ENCODE data around the gene ATRN. TPM values are rescaled to one million over a fixed set of nuclear protein-coding genes. Genes with fewer than 3 reads are reported as not detected.
A peak's percentile ranks its signal among the peaks of the same experiment; 100 is the strongest.
"Not testable (repeated sequence)": the region's sequence is repeated elsewhere in the genome, so short reads cannot be mapped to it uniquely, and the experiment has no call there.

The ATRN gene
- total RNA-seq, 2 donors from 2014 or later = 13.5 to 13.8 TPM

DNA sequence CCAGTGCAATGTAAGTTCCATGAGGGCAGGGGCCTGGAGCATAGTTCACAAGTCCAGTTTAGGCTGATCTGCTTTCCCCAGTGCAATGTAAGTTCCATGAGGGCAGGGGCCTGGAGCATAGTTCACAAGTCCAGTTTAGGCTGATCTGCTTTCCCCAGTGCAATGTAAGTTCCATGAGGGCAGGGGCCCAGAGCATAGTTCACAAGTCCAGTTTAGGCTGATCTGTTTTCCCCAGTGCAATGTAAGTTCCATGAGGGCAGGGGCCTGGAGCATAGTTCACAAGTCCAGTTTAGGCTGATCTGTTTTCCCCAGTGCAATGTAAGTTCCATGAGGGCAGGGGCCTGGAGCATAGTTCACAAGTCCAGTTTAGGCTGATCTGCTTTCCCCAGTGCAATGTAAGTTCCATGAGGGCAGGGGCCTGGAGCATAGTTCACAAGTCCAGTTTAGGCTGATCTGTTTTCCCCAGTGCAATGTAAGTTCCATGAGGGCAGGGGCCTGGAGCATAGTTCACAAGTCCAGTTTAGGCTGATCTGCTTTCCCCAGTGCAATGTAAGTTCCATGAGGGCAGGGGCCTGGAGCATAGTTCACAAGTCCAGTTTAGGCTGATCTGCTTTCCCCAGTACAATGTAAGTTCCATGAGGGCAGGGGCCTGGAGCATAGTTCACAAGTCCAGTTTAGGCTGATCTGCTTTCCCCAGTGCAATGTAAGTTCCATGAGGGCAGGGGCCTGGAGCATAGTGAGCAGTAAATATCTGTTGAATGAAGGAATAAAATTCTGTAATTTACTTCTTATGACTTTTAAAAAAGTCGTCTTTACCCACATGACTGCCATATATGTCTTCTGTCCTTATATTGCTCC lies 6.4 kb downstream of the ATRN start:
- not testable (repeated sequence) for H3K36me3 Mint-ChIP-seq (ENCODE audit: low read depth); H3K27me3 Mint-ChIP-seq; DNase-seq; ATAC-seq; H3K9me3 ChIP-seq (ENCODE audit: control insufficient read depth, low read length, poor library complexity, severe bottlenecking); H3K4me3 Mint-ChIP-seq
- Mint-ChIP-seq H3K4me1 (peaks cover 36% of the 10 kb centered on the region), H3K27ac (peak overlapping the region; percentile 6)

DNA sequence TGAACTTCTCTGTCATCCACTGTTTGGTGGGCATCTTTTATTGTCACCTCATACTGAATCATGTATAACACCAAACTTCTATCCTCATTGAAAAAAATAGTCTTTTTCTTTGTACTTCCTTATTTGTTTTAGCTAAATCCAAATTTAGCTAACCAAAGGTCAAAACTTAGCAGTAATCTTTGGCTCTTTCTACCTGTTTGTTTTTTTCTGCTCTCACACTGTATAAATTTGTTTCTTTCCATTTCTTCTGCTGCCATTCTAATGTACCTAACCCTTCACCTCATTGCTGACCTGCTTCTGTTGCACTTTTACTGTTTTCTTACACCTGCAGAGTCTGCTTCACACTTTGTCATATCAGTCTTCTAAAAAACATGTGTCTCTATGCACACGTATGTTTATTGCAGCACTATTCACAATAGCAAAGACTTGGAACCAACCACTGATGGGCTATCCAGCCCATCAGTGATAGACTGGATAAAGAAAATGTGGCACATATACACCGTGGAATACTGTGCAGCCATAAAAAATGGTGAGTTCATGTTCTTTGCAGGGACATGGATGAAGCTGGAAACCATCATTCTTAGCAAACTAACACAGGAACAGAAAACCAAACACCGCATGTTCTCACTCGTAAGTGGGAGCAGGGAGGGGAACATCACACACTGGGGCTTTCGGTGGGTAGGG lies 7.2 kb downstream of the ATRN start:
- ATAC-seq (no peak), DNase-seq (no peak)
- peaks cover 2% of the 10 kb centered on the region for H3K36me3 Mint-ChIP-seq (ENCODE audit: low read depth)
- peaks cover 28% of the 10 kb centered on the region for H3K4me1 Mint-ChIP-seq
- no peaks in the 10 kb centered on the region for H3K9me3 ChIP-seq (ENCODE audit: control insufficient read depth, low read length, poor library complexity, severe bottlenecking)
- no peak overlapping the region for H3K4me3 Mint-ChIP-seq
- H3K27ac Mint-ChIP-seq = peak overlapping the region; percentile 6
- H3K27me3 Mint-ChIP-seq = no peaks in the 10 kb centered on the region

DNA sequence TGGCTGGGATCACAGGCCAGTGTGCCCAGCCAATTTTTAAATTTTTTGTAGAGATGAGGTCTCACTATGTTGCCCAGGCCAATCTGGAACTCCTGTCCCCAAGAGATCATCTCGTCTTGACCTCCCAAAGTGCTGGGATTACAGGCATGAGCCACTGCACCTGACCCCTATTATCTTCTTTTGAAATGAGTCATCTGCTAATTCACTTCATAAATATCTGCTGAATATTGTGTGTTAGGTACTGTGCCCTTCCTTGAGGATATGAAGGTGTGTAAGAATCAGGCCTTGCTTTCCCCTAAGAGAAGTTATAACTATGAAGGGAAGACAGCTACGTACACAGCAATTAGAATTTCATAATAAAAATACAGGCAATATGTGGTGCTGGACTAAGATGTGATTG lies 8.2 kb downstream of the ATRN start:
- Mint-ChIP-seq H3K4me3 (no peak overlapping the region), H3K4me1 (peaks cover 19% of the 10 kb centered on the region), H3K27me3 (no peaks in the 10 kb centered on the region), H3K36me3 (ENCODE audit: low read depth) (peaks cover 2% of the 10 kb centered on the region), H3K27ac (peak overlapping the region; percentile 82)
- H3K9me3 ChIP-seq (ENCODE audit: control insufficient read depth, low read length, poor library complexity, severe bottlenecking) = no peaks in the 10 kb centered on the region
- ATAC-seq = no peak
- DNase-seq = no peak

DNA sequence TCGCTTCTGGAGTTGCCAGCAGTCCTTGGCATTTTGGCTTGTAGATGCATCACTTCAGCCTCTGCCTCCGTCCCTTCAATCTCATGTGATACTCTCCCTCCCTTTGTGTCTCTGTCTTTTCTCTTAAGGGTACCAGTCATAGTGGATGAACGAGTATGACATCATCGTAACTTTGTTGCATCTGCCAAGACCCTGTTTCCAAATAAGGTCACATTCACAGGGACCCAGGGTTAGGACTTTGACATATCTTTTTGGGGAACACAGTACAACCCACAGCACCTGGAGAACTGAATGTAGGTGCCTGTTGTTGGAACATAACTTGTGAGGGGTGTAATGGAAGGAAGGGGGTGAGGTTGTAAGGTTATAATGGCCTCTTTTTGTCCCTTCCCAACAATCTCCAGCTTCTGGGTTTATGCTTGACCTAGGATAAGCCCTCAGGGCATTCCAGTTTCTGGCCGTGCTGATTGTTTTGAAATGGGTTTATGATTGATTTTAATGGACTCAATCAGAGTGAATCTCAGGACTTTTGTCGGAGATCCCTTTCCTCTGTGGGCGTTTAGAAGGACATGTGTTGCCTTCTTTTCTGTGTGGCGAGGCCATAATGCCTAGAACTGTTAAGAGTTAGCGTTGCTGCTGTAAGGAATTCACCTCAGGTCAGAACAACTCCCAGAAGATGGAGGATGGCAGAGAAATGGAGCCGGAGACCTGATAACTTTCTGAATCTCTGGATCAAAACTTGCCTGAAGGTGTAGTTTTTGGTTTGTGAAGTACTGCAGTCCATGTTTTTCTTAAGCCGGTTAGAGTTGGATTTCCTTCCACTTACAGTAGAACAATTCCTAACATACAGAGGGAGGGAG lies 9.2 kb downstream of the ATRN start:
- H3K27ac Mint-ChIP-seq = peak overlapping the region; percentile 39
- no peak overlapping the region for H3K4me3 Mint-ChIP-seq
- no peak for ATAC-seq
- peaks cover 18% of the 10 kb centered on the region for H3K4me1 Mint-ChIP-seq
- H3K27me3 Mint-ChIP-seq = no peaks in the 10 kb centered on the region
- no peak for DNase-seq
- H3K9me3 ChIP-seq (ENCODE audit: control insufficient read depth, low read length, poor library complexity, severe bottlenecking) = no peaks in the 10 kb centered on the region
- H3K36me3 Mint-ChIP-seq (ENCODE audit: low read depth) = peaks cover 2% of the 10 kb centered on the region

DNA sequence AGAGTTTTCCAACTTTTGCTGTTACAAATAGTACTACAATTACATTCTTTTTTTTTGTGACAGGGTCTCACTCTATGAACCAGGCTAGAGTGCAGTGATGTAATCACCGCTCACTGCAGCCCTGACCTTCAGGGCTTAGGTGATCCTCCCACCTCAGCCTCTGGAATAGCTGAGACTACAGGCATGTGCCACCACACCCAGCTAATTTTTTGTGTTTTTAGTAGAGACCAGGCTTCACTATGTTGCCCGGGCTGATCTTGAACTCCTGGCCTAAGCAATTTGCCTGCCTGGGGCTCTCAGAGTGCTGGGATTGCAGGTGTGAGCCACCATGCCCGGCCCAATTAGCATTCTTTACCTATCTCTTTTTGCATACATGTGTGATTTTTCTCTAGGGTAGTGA lies 12.5 kb downstream of the ATRN start:
- Mint-ChIP-seq H3K4me3 (no peak overlapping the region), H3K4me1 (peaks cover 26% of the 10 kb centered on the region), H3K36me3 (ENCODE audit: low read depth) (peaks cover 2% of the 10 kb centered on the region), H3K27me3 (no peaks in the 10 kb centered on the region), H3K27ac (no peak overlapping the region)
- ATAC-seq (no peak), DNase-seq (no peak)
- H3K9me3 ChIP-seq (ENCODE audit: control insufficient read depth, low read length, poor library complexity, severe bottlenecking) = no peaks in the 10 kb centered on the region

DNA sequence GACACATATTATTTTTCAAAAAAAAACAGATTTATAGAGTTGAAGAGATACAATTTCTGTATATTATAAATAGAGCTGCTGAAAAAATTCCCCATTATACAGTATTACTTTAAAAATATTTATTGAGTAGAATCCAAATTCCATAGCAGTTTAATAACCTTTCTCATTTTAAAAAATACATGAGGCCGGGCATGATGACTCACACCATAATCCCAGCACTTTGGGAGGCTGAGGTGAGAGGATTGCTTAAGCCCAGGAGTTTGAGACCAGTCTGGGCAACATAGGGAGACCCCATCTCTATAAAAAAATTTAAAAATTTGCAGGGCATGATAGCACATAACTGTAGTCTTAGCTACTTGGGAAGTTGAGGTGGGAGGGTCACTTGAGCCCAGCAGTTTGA lies 13.0 kb downstream of the ATRN start:
- ATAC-seq (no peak), DNase-seq (no peak)
- no peaks in the 10 kb centered on the region for H3K36me3 Mint-ChIP-seq (ENCODE audit: low read depth)
- no peak overlapping the region for H3K27ac Mint-ChIP-seq
- H3K27me3 Mint-ChIP-seq = no peaks in the 10 kb centered on the region
- H3K4me1 Mint-ChIP-seq = peaks cover 26% of the 10 kb centered on the region
- H3K9me3 ChIP-seq (ENCODE audit: control insufficient read depth, low read length, poor library complexity, severe bottlenecking) = no peaks in the 10 kb centered on the region
- no peak overlapping the region for H3K4me3 Mint-ChIP-seq

DNA sequence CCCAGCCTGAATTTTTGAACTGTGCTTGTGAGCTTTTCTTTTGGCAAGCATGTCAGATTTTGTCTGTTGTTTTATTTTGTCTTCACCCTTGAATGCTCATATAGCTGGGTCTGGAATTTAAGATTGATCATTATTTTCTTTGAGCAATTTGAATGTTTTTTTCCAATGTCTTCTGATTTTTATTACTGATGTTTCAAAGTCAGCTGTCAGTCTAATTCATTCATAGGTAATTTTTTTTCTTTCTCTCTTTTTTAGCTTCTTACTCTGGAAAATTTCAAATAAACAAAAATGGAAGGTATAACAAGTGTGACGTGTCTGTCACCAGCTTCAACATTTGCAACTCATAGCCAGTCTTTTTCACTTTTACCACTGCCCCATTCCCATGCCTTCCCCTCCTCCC lies 15.1 kb downstream of the ATRN start:
- ATAC-seq (no peak), DNase-seq (no peak)
- Mint-ChIP-seq H3K4me3 (no peak overlapping the region), H3K27me3 (no peaks in the 10 kb centered on the region), H3K27ac (no peak overlapping the region), H3K4me1 (peaks cover 18% of the 10 kb centered on the region), H3K36me3 (ENCODE audit: low read depth) (no peaks in the 10 kb centered on the region)
- no peaks in the 10 kb centered on the region for H3K9me3 ChIP-seq (ENCODE audit: control insufficient read depth, low read length, poor library complexity, severe bottlenecking)

DNA sequence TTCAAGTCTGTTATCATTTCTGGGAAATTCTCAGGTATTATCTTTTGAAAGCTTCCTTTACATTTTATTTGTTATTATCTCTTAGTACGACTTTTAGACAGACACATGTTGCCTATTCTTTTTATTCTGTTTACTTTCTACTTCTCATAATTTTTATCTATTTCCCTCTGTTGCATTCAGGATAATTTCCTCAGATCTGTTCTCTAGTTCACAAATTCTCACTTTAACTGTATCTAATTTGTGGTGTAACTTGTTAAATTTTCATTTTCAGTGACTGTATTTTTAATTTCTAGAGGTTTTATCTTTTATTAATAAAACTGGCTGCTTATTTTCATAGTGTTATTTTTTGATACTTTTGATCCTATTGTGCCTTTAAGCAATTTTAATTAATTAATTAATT lies 16.0 kb downstream of the ATRN start:
- DNase-seq = no peak
- ATAC-seq = no peak
- no peaks in the 10 kb centered on the region for H3K9me3 ChIP-seq (ENCODE audit: control insufficient read depth, low read length, poor library complexity, severe bottlenecking)
- no peaks in the 10 kb centered on the region for H3K27me3 Mint-ChIP-seq
- H3K4me1 Mint-ChIP-seq = peaks cover 15% of the 10 kb centered on the region
- H3K4me3 Mint-ChIP-seq = no peak overlapping the region
- no peaks in the 10 kb centered on the region for H3K36me3 Mint-ChIP-seq (ENCODE audit: low read depth)
- no peak overlapping the region for H3K27ac Mint-ChIP-seq

DNA sequence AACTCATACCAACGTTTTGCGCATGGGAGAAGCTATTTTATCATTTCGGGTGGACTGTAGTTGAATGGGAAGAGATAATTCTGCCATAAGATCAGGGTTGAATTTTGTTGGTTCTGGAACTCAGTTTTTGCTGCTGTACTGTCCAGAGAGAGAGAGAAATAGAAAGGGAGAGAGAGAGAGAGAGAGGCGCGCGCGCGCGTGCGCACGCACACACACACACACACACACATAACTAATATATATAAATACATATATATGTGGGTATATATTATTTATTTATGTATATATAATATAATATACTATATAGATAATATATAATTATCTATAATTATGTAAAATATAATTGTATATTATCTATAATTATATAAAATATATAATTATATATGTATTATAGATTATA lies 21.9 kb downstream of the ATRN start:
- Mint-ChIP-seq H3K4me3 (no peak overlapping the region), H3K36me3 (ENCODE audit: low read depth) (peaks cover 3% of the 10 kb centered on the region), H3K27me3 (no peaks in the 10 kb centered on the region), H3K27ac (no peak overlapping the region), H3K4me1 (peaks cover 14% of the 10 kb centered on the region)
- no peak for DNase-seq
- ATAC-seq = no peak
- H3K9me3 ChIP-seq (ENCODE audit: control insufficient read depth, low read length, poor library complexity, severe bottlenecking) = no peaks in the 10 kb centered on the region

DNA sequence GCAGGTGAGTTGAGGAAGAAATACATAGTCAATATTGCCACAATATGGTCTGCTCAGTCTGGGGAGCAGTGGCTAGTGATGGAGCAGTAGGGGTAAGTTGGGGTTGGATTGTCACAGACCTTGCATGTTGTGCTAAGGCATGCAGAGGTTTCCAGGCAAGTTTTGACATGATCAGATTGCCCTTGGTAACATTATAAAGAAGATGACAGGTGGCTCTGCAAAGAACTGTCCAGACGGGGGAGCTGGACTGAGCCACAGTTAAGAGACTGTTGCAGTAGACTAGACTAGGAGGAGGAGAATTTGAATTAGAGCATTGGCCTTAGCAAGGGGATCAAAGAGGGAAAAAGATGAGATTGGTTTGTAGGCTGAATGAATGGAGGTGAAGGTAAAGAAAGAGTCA lies 23.4 kb downstream of the ATRN start:
- no peaks in the 10 kb centered on the region for H3K9me3 ChIP-seq (ENCODE audit: control insufficient read depth, low read length, poor library complexity, severe bottlenecking)
- Mint-ChIP-seq H3K4me1 (peaks cover 6% of the 10 kb centered on the region), H3K4me3 (no peak overlapping the region), H3K27me3 (no peaks in the 10 kb centered on the region), H3K36me3 (ENCODE audit: low read depth) (peaks cover 3% of the 10 kb centered on the region), H3K27ac (no peak overlapping the region)
- DNase-seq (no peak), ATAC-seq (no peak)

DNA sequence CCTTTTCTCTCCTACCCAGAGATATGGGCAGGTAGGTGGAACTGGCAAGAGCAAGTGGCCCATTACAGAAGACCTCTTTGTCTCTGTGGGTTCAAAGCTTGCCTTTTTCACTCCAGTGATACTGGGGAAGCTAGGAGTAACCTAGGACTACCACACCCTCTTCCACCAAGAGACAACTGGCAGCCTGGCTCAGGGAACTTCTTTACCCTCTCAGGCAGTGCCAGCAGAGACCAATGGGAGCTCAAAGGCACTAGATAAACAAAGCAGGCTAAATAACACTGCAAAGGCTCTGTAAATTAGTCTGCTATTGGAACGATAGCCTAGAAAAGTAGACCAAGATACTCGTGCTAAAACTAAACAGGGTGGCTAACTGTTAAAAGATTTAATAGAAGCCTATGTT lies 32.1 kb downstream of the ATRN start:
- H3K4me1 Mint-ChIP-seq = peaks cover 12% of the 10 kb centered on the region
- no peaks in the 10 kb centered on the region for H3K36me3 Mint-ChIP-seq (ENCODE audit: low read depth)
- no peaks in the 10 kb centered on the region for H3K9me3 ChIP-seq (ENCODE audit: control insufficient read depth, low read length, poor library complexity, severe bottlenecking)
- H3K27me3 Mint-ChIP-seq = no peaks in the 10 kb centered on the region
- ATAC-seq (no peak), DNase-seq (no peak)
- H3K27ac Mint-ChIP-seq = no peak overlapping the region
- H3K4me3 Mint-ChIP-seq = no peak overlapping the region

DNA sequence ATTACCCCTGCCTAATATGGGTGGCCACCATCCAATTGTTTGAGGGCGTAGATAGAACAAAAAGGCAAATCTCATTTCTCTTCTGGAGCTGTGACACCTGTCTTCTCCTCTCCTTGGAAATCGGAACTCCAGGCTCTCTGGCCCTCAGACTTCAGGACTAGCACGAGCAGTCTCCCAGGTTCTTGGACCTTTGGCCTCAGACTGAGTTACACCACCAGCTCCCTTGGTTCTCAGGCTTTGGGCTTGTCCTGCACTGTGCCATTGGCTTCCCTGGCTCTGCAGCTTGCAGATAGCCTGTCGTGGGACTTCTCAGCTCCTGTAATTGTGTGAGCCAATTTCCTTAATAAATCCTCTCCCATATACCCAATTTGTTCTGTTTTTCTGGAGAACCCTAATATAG lies 34.3 kb downstream of the ATRN start:
- H3K4me3 Mint-ChIP-seq = no peak overlapping the region
- H3K9me3 ChIP-seq (ENCODE audit: control insufficient read depth, low read length, poor library complexity, severe bottlenecking) = no peaks in the 10 kb centered on the region
- peaks cover 12% of the 10 kb centered on the region for H3K4me1 Mint-ChIP-seq
- no peaks in the 10 kb centered on the region for H3K36me3 Mint-ChIP-seq (ENCODE audit: low read depth)
- DNase-seq (no peak), ATAC-seq (no peak)
- no peaks in the 10 kb centered on the region for H3K27me3 Mint-ChIP-seq
- peak overlapping the region; percentile 62 for H3K27ac Mint-ChIP-seq

DNA sequence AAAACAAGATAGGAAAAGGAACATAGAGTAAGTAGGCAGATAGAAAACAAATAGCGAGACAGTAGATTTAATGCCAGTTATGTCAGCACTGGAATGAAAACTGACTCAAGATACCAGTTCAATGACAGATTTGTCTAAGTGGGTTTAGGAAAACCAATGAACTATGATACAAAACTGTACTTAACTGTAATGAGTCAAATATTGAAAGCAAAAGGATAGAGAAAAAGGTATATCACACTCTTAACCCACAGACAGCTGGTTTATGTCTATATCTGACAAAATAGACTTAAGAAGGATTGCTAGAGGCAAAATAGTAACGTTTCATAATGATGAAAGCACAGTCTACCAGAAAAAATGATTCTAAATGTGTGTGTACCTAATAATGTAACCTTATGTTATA lies 38.2 kb downstream of the ATRN start:
- no peaks in the 10 kb centered on the region for H3K9me3 ChIP-seq (ENCODE audit: control insufficient read depth, low read length, poor library complexity, severe bottlenecking)
- no peaks in the 10 kb centered on the region for H3K27me3 Mint-ChIP-seq
- no peak for ATAC-seq
- H3K4me1 Mint-ChIP-seq = peaks cover 7% of the 10 kb centered on the region
- H3K36me3 Mint-ChIP-seq (ENCODE audit: low read depth) = no peaks in the 10 kb centered on the region
- DNase-seq = no peak
- no peak overlapping the region for H3K27ac Mint-ChIP-seq
- H3K4me3 Mint-ChIP-seq = no peak overlapping the region
